GM23338 (cell line): Measurements from ENCODE around the gene ATP5ME. TPM values are rescaled to one million over a fixed set of nuclear protein-coding genes. Genes with fewer than 3 reads are reported as not detected.

Experiments used
- ATAC-seq: fragments of 200-7000 bp; cut with Tn5 transposase; 3 replicates; pipeline ENCODE4 v1.9.1; 2020
- DNase-seq: peaks from one replicate; pipeline ENCODE4 v3.0.0-alpha.2; 2015; ENCODE audit warnings: low spot score
- H2AFZ ChIP-seq: fragments of 200-600 bp; sonication (generic); 2 replicates; pipeline ENCODE4 v1.8.0; 2016; ENCODE audit warnings: antibody characterized with exemption, mild to moderate bottlenecking, moderate library complexity
- H3F3A ChIP-seq: fragments of 200-600 bp; sonication (generic); replicated peaks from 2 replicates; pipeline ENCODE4 v1.8.0; 2017; ENCODE audit warnings: antibody characterized with exemption, mixed run types, low read depth
- H3K27ac ChIP-seq: fragments of 200-600 bp; sonication (generic); 2 replicates; pipeline ENCODE4 v1.6.1; 2016; ENCODE audit warnings: low read depth
- H3K27me3 ChIP-seq: fragments of 200-600 bp; sonication (generic); 2 replicates; pipeline ENCODE4 v1.8.0; 2016; ENCODE audit warnings: mild to moderate bottlenecking, mixed run types, moderate library complexity; ENCODE audit not compliant: insufficient read depth
- H3K36me3 ChIP-seq: fragments of 200-600 bp; sonication (generic); 2 replicates; pipeline ENCODE4 v1.8.0; 2016; ENCODE audit warnings: mild to moderate bottlenecking; ENCODE audit not compliant: insufficient read depth
- H3K4me1 ChIP-seq: fragments of 200-600 bp; sonication (generic); 2 replicates; pipeline ENCODE4 v1.8.0; 2016; ENCODE audit warnings: mild to moderate bottlenecking, moderate library complexity; ENCODE audit not compliant: insufficient read depth
- H3K4me2 ChIP-seq: fragments of 200-600 bp; sonication (generic); 2 replicates; pipeline ENCODE4 v1.7.1; 2017; ENCODE audit warnings: mixed run types
- H3K4me3 ChIP-seq: fragments of 200-600 bp; sonication (generic); 2 replicates; pipeline ENCODE4 v1.6.1; 2016; ENCODE audit warnings: mixed run types
- H3K79me2 ChIP-seq: fragments of 200-600 bp; sonication (generic); replicated peaks from 2 replicates; pipeline ENCODE4 v1.8.0; 2017; ENCODE audit warnings: mild to moderate bottlenecking; ENCODE audit not compliant: insufficient read depth
- H3K9me2 ChIP-seq: fragments of 200-600 bp; sonication (generic); 2 replicates; pipeline ENCODE4 v1.8.0; 2017; ENCODE audit not compliant: insufficient read depth
- H4K20me1 ChIP-seq: fragments of 200-600 bp; sonication (generic); replicated peaks from 2 replicates; pipeline ENCODE4 v1.8.0; 2017; ENCODE audit warnings: mild to moderate bottlenecking; ENCODE audit not compliant: insufficient read depth
- H3K27ac Mint-ChIP-seq: 2 replicates; pipeline ENCODE4 v1.8.0; 2020; ENCODE audit warnings: inconsistent platforms, mild to moderate bottlenecking, moderate library complexity, mixed read lengths
- H3K27me3 Mint-ChIP-seq: 3 replicates; pipeline ENCODE4 v1.8.0; 2022; ENCODE audit warnings: low read depth, mild to moderate bottlenecking, moderate library complexity, mixed read lengths, inconsistent platforms; ENCODE audit not compliant: insufficient read depth, poor library complexity
- H3K36me3 Mint-ChIP-seq: 3 replicates; pipeline ENCODE4 v1.8.0; 2021; ENCODE audit warnings: low read depth, mild to moderate bottlenecking, inconsistent platforms, moderate library complexity, mixed read lengths
- H3K4me1 Mint-ChIP-seq: 3 replicates; pipeline ENCODE4 v1.8.0; 2020; ENCODE audit warnings: mild to moderate bottlenecking, inconsistent platforms, mixed read lengths
- H3K4me3 Mint-ChIP-seq: 3 replicates; pipeline ENCODE4 v1.8.0; 2021; ENCODE audit warnings: moderate library complexity, mild to moderate bottlenecking, inconsistent platforms, mixed read lengths
- H3K9me3 Mint-ChIP-seq: 3 replicates; pipeline ENCODE4 v1.8.0; 2020; ENCODE audit warnings: moderate library complexity, mild to moderate bottlenecking, inconsistent platforms, mixed read lengths
- CREB1 ChIP-seq: fragments of 250-450 bp; sonication (Bioruptor Pico); IDR thresholded peaks from 2 replicates; pipeline ENCODE4 v1.5.0; 2020; ENCODE audit warnings: low read depth, mild to moderate bottlenecking, moderate library complexity
- EZH2 ChIP-seq: fragments of 200-600 bp; sonication (generic); IDR thresholded peaks from one replicate; pipeline ENCODE4 v1.8.0; 2017; ENCODE audit warnings: antibody characterized with exemption, mild to moderate bottlenecking, low read depth; ENCODE audit not compliant: unreplicated experiment
- EZH2phosphoT487 ChIP-seq: fragments of 200-600 bp; sonication (generic); IDR thresholded peaks from one replicate; pipeline ENCODE4 v1.8.1; 2018; ENCODE audit warnings: antibody characterized with exemption; ENCODE audit not compliant: unreplicated experiment
- JUNB ChIP-seq: IDR thresholded peaks from one replicate; pipeline ENCODE4 v1.6.1; 2016; ENCODE audit warnings: antibody characterized with exemption; ENCODE audit not compliant: unreplicated experiment
- NANOG ChIP-seq: IDR thresholded peaks from 2 replicates; pipeline ENCODE4 v1.6.1; 2016; ENCODE audit warnings: antibody characterized with exemption, borderline replicate concordance
- POLR2AphosphoS5 ChIP-seq: IDR thresholded peaks from 2 replicates; pipeline ENCODE4 v1.6.1; 2016; ENCODE audit warnings: antibody characterized with exemption, low read depth
- STAT1 ChIP-seq: IDR thresholded peaks from one replicate; pipeline ENCODE4 v1.6.1; 2016; ENCODE audit warnings: antibody characterized with exemption; ENCODE audit not compliant: unreplicated experiment
- ZNF331 ChIP-seq: fragments of 250-450 bp; sonication (Bioruptor Pico); IDR thresholded peaks from 2 replicates; pipeline ENCODE4 v1.5.0; 2020; ENCODE audit warnings: low read depth, mild to moderate bottlenecking, moderate library complexity
- polyA plus RNA-seq: library from polyadenylated mRNA; unstranded; fragments of >200 nt; fragmentation: Nextera tagmentation; extraction: Ambion mirVana; gene quantifications from 2 replicates; pipeline ENCODE4 v1.2.1, GENCODE V29; 2016
- total RNA-seq: library from RNA; depleted of rRNA; stranded (reverse); fragments of >200 nt; shearing (Covaris generic); gene quantifications from 2 replicates; pipeline ENCODE4 v1.2.3, GENCODE V29; 2014
- TF ChIP-seq, protein P1 (sequence below): IDR thresholded peaks from one replicate; pipeline ENCODE4 v1.6.1; 2018; ENCODE audit warnings: antibody characterized with exemption; ENCODE audit not compliant: unreplicated experiment
- TF ChIP-seq, protein P2 (sequence below), 2 experiments: fragments of 200-600 bp in 1 of 2; sonication (generic) in 1 of 2; conservative IDR thresholded peaks; 2 replicates each; pipeline versions ENCODE4 v1.5.1 to v1.6.1; 2016 to 2017; ENCODE audit warnings: antibody characterized with exemption in 2 of 2, low read depth in 2 of 2, mild to moderate bottlenecking in 2 of 2, moderate library complexity in 1 of 2

ATP5ME gene
- total and polyA plus RNA-seq, 2 experiments from 2014 or later: 60.5 to 2,021 TPM

DNA sequence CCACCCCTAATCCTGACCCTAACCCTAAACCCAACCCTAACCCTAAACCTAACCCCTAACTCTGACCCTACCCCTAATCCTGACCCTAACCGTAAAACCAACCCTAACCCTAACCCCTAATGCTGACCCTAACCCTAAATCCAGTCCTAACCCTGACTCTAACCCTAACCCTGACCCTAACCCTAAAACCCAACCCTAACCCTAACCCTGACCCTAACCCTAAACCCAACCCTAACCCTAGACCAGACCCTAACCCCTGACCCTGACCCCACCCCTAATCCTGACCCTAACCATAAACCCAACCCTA lies 30.8 kb upstream of the ATP5ME start (continued):
- TF ChIP-seq, protein P1, sequence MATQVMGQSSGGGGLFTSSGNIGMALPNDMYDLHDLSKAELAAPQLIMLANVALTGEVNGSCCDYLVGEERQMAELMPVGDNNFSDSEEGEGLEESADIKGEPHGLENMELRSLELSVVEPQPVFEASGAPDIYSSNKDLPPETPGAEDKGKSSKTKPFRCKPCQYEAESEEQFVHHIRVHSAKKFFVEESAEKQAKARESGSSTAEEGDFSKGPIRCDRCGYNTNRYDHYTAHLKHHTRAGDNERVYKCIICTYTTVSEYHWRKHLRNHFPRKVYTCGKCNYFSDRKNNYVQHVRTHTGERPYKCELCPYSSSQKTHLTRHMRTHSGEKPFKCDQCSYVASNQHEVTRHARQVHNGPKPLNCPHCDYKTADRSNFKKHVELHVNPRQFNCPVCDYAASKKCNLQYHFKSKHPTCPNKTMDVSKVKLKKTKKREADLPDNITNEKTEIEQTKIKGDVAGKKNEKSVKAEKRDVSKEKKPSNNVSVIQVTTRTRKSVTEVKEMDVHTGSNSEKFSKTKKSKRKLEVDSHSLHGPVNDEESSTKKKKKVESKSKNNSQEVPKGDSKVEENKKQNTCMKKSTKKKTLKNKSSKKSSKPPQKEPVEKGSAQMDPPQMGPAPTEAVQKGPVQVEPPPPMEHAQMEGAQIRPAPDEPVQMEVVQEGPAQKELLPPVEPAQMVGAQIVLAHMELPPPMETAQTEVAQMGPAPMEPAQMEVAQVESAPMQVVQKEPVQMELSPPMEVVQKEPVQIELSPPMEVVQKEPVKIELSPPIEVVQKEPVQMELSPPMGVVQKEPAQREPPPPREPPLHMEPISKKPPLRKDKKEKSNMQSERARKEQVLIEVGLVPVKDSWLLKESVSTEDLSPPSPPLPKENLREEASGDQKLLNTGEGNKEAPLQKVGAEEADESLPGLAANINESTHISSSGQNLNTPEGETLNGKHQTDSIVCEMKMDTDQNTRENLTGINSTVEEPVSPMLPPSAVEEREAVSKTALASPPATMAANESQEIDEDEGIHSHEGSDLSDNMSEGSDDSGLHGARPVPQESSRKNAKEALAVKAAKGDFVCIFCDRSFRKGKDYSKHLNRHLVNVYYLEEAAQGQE: no peak
- TF ChIP-seq CREB1 (CRISPR knock-in tag) (no peak), ZNF331 (no peak), EZH2 (no peak), JUNB (no peak), NANOG (no peak), POLR2AphosphoS5 (no peak)
- TF ChIP-seq, protein P2, sequence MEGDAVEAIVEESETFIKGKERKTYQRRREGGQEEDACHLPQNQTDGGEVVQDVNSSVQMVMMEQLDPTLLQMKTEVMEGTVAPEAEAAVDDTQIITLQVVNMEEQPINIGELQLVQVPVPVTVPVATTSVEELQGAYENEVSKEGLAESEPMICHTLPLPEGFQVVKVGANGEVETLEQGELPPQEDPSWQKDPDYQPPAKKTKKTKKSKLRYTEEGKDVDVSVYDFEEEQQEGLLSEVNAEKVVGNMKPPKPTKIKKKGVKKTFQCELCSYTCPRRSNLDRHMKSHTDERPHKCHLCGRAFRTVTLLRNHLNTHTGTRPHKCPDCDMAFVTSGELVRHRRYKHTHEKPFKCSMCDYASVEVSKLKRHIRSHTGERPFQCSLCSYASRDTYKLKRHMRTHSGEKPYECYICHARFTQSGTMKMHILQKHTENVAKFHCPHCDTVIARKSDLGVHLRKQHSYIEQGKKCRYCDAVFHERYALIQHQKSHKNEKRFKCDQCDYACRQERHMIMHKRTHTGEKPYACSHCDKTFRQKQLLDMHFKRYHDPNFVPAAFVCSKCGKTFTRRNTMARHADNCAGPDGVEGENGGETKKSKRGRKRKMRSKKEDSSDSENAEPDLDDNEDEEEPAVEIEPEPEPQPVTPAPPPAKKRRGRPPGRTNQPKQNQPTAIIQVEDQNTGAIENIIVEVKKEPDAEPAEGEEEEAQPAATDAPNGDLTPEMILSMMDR (conservative IDR thresholded peaks at IDR 0.05; ENCODE audit: low read depth in 2 of 2): no peak

DNA sequence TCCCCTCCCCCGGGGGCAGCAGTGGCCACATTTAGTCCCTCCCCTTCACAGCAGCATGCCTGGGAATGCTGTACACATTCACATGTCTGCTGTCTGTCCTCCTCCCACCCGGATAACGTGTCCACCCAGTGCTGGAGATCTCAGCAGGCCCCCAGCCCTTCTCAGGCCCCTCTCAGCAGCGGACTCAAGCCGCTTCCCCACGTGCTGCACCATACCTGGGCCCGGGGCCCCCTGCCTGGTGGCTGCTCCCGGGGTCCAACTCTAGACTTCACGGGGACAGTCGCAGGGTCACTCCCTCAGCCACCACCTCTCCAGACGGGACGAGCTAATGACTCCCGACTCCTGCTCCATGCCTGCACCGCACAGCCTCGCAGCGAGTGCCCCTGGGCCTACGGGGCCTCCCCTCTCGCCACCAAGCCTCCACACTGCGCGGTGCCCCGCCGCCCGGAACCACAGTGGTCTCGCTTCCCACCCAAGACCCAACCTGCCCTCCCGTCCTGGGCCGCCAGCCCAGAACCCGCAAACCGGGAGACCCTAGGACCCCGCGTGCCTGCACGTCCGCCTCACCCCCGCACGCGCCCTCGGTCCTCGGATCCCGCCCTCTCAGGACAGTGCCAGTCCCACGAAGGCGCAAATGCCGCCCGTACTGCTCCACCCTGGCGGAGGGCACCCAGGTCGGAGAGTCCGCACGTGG lies 30.3 kb upstream of the ATP5ME start:
- Histone ChIP-seq H3K9me2 (no peaks in the 10 kb centered on the region), H3K27ac (no peak overlapping the region), H3F3A (no peaks in the 10 kb centered on the region), H3K4me1 (no peaks in the 10 kb centered on the region), H4K20me1 (peaks cover 5% of the 10 kb centered on the region; the same call in 1 of the 2 replicates), H2AFZ (no peak overlapping the region), H3K27me3 (peaks cover 6% of the 10 kb centered on the region; the same call in 1 of the 2 replicates), H3K79me2 (peaks cover 14% of the 10 kb centered on the region), H3K36me3 (no peaks in the 10 kb centered on the region), H3K4me3 (no peak overlapping the region), H3K4me2 (no peak overlapping the region)
- ATAC-seq (no peak), DNase-seq (no peak)
- Mint-ChIP-seq H3K9me3 (no peaks in the 10 kb centered on the region), H3K27ac (no peak overlapping the region), H3K4me3 (no peak overlapping the region), H3K27me3 (peaks cover 18% of the 10 kb centered on the region), H3K4me1 (peaks cover 9% of the 10 kb centered on the region; the same call in 2 of the 3 replicates), H3K36me3 (peaks cover 8% of the 10 kb centered on the region)
- TF ChIP-seq ZNF331 (no peak), STAT1 (no peak), EZH2phosphoT487 (no peak)
